BJ (cell line): Measurements from ENCODE around the gene MBOAT7. TPM values are rescaled to one million over a fixed set of nuclear protein-coding genes. Genes with fewer than 3 reads are reported as not detected.
"Not testable (repeated sequence)": the region's sequence is repeated elsewhere in the genome, so short reads cannot be mapped to it uniquely, and the experiment has no call there.

ENCODE experiments used
- CTCF ChIA-PET: fragments of 350-600 bp; formaldehyde crosslinking; extraction: SDS; loops from one replicate; lab custom pipeline; 2021; ENCODE audit warnings: antibody characterized with exemption, inconsistent platforms; lab: Yijun Ruan, JAX
- POLR2A ChIA-PET: fragments of 300-600 bp; sonication (Branson Sonifier 250); formaldehyde crosslinking; extraction: SDS; loops from one replicate; lab custom pipeline; 2021; ENCODE audit warnings: antibody characterized with exemption; lab: Charles Lee
- DNase-seq: peaks from one replicate; pipeline ENCODE4 v3.0.0-alpha.2; 2011; ENCODE audit warnings: low read depth
- H3K27me3 ChIP-seq: 2 replicates; pipeline ENCODE4 v1.6.0; 2011; ENCODE audit warnings: low read length; ENCODE audit not compliant: control insufficient read depth, insufficient read depth
- H3K36me3 ChIP-seq: 2 replicates; pipeline ENCODE4 v1.5.1; 2011; ENCODE audit warnings: low read length; ENCODE audit not compliant: control insufficient read depth, insufficient read depth
- H3K4me3 ChIP-seq: 2 replicates; pipeline ENCODE4 v1.5.1; 2011; ENCODE audit warnings: low read depth, mild to moderate bottlenecking, control low read depth, low read length
- CTCF ChIP-seq: IDR thresholded peaks from 2 replicates; pipeline ENCODE4 v1.5.1; 2011; ENCODE audit warnings: low read depth, mild to moderate bottlenecking, control low read depth, inconsistent platforms, low read length, moderate library complexity; ENCODE audit not compliant: insufficient read depth
- polyA plus RNA-seq: library from polyadenylated mRNA; depleted of rRNA; stranded (reverse); fragments of >200 nt; gene quantifications from 2 replicates; pipeline ENCODE4 v1.2.3, GENCODE V29; 2011

Gene MBOAT7
- polyA plus RNA-seq, 1 experiment = 101 TPM

GRCh38 chr19:54186934-54187381, 2.4 kb downstream of the MBOAT7 start:
- no peak for TF ChIP-seq CTCF
- ChIA-PET POLR2A (no interaction called here), CTCF (interaction anchor here (1.1 to 1.3 kb wide), 2 partner anchors 11 to 16 kb away, joined by 3 read pairs; no protein-coding TSS in a partner anchor)
- Histone ChIP-seq H3K4me3 (no peak overlapping the region), H3K36me3 (peaks cover 17% of the 10 kb centered on the region), H3K27me3 (no peaks in the 10 kb centered on the region)
- DNase-seq = no peak

- ChIA-PET CTCF (interaction anchor here (1.1 to 1.3 kb wide), 2 partner anchors 11 to 16 kb away, joined by 3 read pairs; no protein-coding TSS in a partner anchor), POLR2A (no interaction called here)
- Histone ChIP-seq H3K4me3 (no peak overlapping the region), H3K27me3 (no peaks in the 10 kb centered on the region), H3K36me3 (peaks cover 17% of the 10 kb centered on the region)
- no peak for TF ChIP-seq CTCF
- DNase-seq = no peak
Observed at GRCh38 chr19:54186351-54186750, 3.0 kb downstream of the MBOAT7 start.

GRCh38 chr19:54183431-54183830, 5.9 kb downstream of the MBOAT7 start:
- Histone ChIP-seq H3K4me3 (no peak overlapping the region), H3K36me3 (peaks cover 34% of the 10 kb centered on the region), H3K27me3 (no peaks in the 10 kb centered on the region)
- no peak for DNase-seq
- CTCF ChIA-PET = interaction anchor here (2.2 kb wide), 1 partner anchor 15 kb away, joined by 7 read pairs; no protein-coding TSS in a partner anchor
- POLR2A ChIA-PET = no interaction called here
- TF ChIP-seq CTCF = no peak

- POLR2A ChIA-PET, H3K4me3 ChIP-seq, H3K27me3 ChIP-seq, DNase-seq: not testable (repeated sequence)
- CTCF ChIA-PET = interaction anchor here (0.8 kb wide), 1 partner anchor 11 kb away, joined by 4 read pairs; no protein-coding TSS in a partner anchor
- H3K36me3 ChIP-seq = peaks cover 32% of the 10 kb centered on the region
Observed at GRCh38 chr19:54181894-54182293, 7.5 kb downstream of the MBOAT7 start.

- Histone ChIP-seq H3K36me3 (peaks cover 32% of the 10 kb centered on the region), H3K27me3 (no peaks in the 10 kb centered on the region), H3K4me3 (no peak overlapping the region)
- POLR2A ChIA-PET = no interaction called here
- DNase-seq = no peak
- CTCF ChIA-PET = interaction anchor here (1.1 to 1.9 kb wide), 3 partner anchors 10 to 52 kb away, joined by 3 to 10 read pairs (median 4); no protein-coding TSS in a partner anchor
- no peak for TF ChIP-seq CTCF
Observed at GRCh38 chr19:54180691-54181091, 8.7 kb downstream of the MBOAT7 start.
